GM19395 (cell line): Measurements from ENCODE around the gene CORIN.
A peak's percentile ranks its signal among the peaks of the same experiment; 100 is the strongest.

Source experiments
- ATAC-seq: cut with Tn5 transposase; IDR thresholded peaks from one replicate; pipeline ENCODE4 v1.9.1; 2021; ENCODE audit warnings: mild to moderate bottlenecking, moderate library complexity; ENCODE audit not compliant: unreplicated experiment

The CORIN gene

DNA sequence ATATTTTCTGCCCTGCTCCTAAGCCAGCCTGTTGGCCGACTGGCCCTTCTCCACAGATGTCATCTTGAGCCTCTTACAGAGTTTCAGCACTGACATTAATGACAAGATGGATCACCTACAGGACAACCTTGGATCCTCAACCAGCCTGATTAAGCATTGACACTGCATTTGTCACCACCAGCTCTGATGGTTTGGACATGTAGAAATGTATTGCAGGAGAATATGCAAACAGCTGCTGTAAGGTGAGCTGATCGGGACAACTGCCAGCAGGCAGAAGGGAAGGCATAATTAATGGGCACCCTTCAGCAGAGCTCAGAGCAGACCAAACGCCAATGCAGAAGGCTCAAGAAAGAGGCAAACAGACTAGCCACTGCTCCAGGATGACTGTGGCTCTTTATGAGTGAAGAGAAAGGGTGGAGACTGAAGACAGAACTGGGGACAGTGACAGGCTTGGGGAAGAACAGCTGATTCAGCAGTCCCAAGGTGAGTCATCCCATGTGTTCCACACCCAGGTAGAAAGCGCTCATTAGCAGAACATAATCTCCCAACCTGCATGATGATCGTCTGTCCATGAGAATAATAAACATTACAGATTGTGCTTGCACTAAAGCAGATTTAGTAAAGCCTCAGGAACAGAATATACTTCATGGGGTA lies 6.7 kb downstream of the CORIN start:
- ATAC-seq: no peak

DNA sequence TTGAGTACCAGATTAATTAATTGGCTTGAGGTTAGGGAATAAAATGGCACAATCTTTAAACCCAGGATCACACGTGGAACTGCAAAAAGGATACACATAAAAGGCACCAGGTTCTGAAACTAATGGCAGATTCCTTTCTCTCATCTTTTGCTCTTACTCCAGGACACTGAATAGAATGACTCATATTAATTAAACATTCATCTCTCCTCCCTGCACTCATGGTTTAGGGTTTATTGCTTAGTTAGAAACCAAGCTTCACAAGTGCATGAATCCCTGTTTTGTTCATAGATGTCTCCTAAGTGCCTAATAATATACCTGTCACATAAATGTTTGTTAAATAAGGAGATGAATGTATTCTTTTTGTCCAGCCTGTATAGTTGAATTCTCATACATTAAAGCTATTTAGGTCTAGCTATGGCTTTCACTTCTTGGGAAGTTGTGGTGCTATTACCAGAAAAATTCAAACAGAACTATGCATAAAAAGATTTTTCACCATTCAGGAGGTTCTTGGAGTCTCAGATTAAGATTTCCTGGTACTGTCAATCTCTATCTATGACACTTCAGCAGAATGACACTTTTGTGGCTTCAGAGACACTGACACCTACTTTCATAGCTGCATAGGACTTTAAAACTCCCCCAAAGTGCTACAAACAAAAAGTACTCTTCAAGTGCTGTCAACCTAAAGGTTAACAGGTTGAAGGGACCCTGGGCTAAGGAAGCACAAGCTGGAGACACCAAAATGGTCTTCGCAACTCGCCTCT lies 7.4 kb downstream of the CORIN start:
- no peak for ATAC-seq

GRCh38 chr4:47829438-47829837 lies 8.4 kb downstream of the CORIN start:
- no peak for ATAC-seq

- ATAC-seq: no peak
Observed at GRCh38 chr4:47827343-47828047, 10.4 kb downstream of the CORIN start.

DNA sequence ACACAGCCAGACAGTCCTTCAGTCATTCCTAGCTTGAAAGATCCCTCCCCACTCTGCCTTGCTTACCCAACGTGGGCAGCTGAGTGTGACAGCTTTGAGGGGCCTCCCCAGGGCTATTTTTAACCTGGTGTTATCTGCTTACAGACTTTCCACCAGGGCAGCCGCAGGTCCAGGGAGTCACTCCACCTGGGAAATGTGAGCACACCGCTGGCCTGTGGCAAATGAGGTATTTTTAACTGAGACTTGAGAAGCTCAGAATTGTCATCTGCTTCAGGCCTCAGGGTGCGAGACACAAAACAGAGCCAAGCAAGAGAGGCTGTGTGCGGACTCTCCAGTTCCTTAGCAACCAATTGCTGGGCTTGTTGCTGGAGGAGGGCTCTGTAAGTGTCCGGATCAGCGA lies 13.0 kb downstream of the CORIN start:
- no peak for ATAC-seq

DNA sequence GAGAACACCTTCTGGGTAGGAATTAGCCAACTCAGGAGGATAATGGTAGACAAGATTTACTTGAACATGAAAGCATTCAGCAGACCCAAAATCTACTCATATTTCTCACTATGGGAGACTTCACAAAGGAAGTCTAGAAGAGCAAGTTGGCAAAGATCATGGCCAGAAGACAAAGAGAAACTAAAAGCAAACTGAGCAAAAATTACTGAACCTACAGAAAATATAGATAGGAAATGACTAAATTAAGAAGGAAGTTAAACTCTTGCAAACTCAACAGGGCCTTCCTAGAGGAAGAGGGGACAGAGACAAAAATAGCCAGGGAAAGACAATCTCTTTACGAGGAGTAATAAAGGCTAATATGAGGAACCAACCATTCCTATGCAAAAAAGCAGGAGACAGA lies 18.7 kb downstream of the CORIN start:
- ATAC-seq: no peak

DNA sequence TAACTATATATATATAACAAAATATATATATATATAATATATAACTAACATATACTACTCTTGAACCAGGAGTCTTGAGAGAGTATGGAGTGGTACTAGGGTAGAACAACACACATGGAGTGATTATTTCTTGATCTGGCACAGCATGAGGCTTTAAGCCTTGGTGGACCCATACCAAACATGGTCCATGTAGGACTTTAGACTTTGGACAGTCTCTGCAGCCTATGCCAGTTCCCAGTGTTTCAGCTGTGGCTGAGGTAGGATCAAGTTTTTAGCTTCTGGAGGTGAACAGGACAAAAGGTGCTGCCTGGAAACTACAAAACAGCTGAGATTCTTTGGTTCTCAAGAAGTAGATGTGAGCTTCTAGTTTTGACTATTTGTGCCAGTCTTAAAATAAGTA lies 20.6 kb downstream of the CORIN start:
- ATAC-seq: no peak

DNA sequence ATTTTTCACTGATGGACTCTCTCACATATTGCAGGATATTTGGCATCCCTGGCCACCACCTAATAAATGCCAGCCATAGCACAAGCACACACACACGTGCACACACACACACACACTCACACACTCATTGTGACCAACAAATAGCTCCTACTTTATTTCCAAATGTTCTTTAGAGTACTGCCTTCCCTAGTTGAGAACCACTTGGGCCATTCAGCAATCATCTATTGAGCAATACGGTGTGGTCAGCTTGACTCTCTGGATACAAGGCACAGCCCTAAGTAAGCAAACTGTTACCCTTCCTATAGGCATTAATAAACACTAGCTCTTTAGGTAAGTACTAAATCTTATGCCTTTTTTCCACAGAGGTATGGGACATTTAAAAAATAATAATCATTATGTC lies 21.1 kb downstream of the CORIN start:
- no peak for ATAC-seq

DNA sequence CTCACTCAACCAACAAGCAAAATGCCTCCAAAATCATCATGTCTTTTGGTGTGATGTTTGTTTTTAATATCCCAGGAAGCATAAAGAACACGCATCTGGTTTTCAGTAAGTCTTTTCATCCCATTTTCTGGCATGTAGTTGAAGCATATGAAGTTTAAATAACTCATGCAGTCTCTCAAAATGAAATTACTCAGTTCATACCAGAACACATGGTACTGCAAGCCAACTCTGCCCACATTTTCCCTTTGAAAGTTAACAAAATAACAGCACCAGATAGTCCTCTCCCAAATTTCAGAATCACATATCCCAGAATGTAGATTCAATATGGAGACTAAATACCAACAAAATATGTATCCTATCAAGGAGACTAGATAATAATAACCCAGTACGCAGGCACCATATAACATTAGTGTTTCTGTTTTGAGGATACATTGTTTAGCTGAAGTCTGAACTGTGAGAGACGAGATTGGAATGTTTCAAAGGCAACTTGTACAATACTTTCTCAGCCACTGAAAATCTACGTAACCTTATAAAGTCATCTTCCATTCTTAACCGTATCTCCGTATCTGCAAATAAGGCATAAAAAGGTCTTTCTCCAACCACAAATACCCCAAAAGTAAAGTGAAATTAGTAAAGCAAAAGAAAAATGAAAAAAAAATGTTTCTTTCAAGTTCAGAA lies 23.1 kb downstream of the CORIN start:
- ATAC-seq: no peak

- no peak for ATAC-seq
Observed at GRCh38 chr4:47809654-47810203, 28.1 kb downstream of the CORIN start.

DNA sequence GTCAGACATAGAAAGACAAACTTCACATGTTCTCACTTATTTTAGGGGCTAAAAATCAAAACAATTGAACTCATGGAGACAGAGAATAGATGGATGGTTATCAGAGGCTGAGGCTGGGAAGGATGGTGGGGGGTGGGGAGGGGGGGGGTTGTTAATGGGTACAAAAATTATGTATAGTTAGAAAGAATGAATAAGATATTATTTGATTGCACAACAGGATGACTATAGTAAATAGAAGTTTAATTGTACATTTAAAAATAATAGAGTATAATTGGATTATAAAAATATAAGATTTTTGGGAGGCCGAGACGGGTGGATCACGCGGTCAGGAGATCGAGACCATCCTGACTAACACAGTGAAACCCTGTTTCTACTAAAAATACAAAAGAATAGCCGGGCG lies 33.3 kb downstream of the CORIN start:
- ATAC-seq: no peak

- ATAC-seq: no peak
Observed at GRCh38 chr4:47801481-47802002, 36.3 kb downstream of the CORIN start.

DNA sequence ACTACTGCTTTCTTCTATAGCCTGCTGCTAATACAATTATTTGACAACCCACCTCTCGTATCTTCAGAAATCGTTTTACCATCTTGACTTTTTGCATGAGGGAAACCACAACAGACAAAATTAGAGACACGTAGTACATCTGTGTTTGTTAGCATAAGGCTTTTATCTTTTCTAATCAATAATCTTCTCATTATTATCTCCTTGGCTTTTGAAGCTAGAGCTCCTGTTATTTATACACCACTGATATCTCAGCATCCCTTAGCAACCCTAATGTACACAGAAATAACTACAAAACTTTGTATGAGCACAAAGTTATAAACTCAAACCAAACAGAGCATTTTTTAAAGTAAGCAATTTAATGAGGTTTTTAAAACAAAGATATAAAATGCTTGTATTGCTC lies 39.7 kb downstream of the CORIN start:
- ATAC-seq: no peak

DNA sequence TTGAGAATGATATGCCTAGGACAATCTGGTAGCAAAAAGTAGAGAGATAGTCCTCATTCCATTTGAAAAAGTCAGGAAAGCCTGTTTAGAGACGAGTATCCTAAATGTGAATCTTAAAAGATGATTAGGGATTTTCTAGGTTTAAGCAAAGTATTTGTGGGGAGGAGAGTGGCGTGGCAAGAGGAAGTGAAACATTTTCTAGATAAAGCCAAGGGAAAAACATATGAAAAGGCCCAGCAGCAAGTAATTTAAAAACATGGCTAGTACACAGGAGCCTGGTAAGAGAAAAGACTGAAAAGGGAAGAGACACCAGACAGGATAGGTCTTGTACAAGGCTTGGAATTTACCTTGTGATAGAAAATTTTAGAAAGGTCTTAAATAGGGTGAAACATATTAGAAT lies 45.9 kb downstream of the CORIN start:
- ATAC-seq: no peak

- no peak for ATAC-seq
Observed at GRCh38 chr4:47790105-47790504, 47.8 kb downstream of the CORIN start.

GRCh38 chr4:47788126-47788525 lies 49.7 kb downstream of the CORIN start:
- ATAC-seq: no peak

DNA sequence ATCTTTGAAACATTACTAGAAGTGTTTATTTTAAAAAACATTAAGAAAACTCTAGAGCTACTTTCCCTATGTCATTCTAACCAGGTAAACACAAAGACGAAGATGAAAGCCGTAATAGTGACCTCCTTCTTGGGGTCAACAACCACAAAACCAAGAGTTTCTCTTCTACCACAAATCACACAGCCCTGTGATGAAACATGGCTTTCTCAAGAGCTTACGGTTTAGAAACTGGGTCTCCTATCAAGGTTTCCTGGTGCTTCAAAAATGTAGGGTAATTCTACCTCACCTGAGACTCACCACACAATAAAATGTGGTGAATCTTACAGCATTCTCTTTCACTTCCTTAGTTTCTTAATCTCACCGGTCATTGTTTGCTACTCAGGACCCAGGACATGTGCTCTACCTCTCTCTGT lies 50.9 kb downstream of the CORIN start:
- peak; percentile 90 for ATAC-seq

- ATAC-seq: no peak
Observed at GRCh38 chr4:47785153-47785552, 52.7 kb downstream of the CORIN start.

DNA sequence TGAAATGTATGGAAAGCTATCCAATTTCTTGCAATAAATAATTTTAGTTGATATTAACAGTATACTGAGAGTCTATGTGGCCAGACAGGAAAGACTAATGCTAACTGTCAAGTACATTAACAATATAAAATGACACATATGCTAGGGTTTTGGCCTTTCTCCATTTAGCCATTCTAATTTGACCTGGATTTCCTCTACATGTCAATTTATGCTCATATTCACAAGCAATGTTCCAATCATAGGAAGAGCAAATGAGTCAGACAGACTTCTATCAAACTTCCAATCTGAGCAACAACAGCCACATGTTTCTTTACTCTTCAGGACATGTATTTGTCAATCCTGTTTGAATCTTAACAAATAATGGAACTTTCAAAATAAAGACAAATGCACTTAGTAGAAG lies 53.6 kb downstream of the CORIN start:
- no peak for ATAC-seq

- no peak for ATAC-seq
Observed at GRCh38 chr4:47776353-47776752, 61.5 kb downstream of the CORIN start.

- ATAC-seq: no peak
Observed at GRCh38 chr4:47774079-47774478, 63.8 kb downstream of the CORIN start.
